NCI-H2227 (cell line): ENCODE results near the gene CTDSP2.
A peak's percentile ranks its signal among the peaks of the same experiment; 100 is the strongest.
"Not testable (repeated sequence)": the region's sequence is repeated elsewhere in the genome, so short reads cannot be mapped to it uniquely, and the experiment has no call there.

Experiments
- DNase-seq: peaks from one replicate; lab custom pipeline; 2025; ENCODE audit not compliant: unreplicated experiment; lab: John Stamatoyannopoulos, UW

CTDSP2 gene

GRCh38 chr12:57783861-57784260, 62.7 kb downstream of the CTDSP2 start:
- no peak for DNase-seq

- no peak for DNase-seq
Measured at GRCh38 chr12:57783466-57783801, 63.1 kb downstream of the CTDSP2 start.

- peak; percentile 94 for DNase-seq
Measured at GRCh38 chr12:57782608-57783465, 63.7 kb downstream of the CTDSP2 start, which contains the start of gene TSFM. Gene TSFM, plus strand, starts transcription at chr12:57782787. Its CDS starts 15 bp downstream, at chr12:57782802.

- no peak for DNase-seq
Measured at GRCh38 chr12:57782243-57782607, 64.3 kb downstream of the CTDSP2 start.

GRCh38 chr12:57781801-57782200, 64.7 kb downstream of the CTDSP2 start:
- DNase-seq: no peak

- DNase-seq: no peak
Measured at GRCh38 chr12:57781244-57781643, 65.3 kb downstream of the CTDSP2 start.

GRCh38 chr12:57780284-57780897, 66.1 kb downstream of the CTDSP2 start:
- DNase-seq: no peak

GRCh38 chr12:57779736-57780135, 66.8 kb downstream of the CTDSP2 start:
- DNase-seq: no peak

GRCh38 chr12:57777911-57778310, 68.6 kb downstream of the CTDSP2 start:
- no peak for DNase-seq

GRCh38 chr12:57777367-57777766, 69.2 kb downstream of the CTDSP2 start:
- no peak for DNase-seq

- no peak for DNase-seq
Measured at GRCh38 chr12:57776247-57776587, 70.3 kb downstream of the CTDSP2 start.

GRCh38 chr12:57775563-57776246, 70.8 kb downstream of the CTDSP2 start:
- no peak for DNase-seq

GRCh38 chr12:57775044-57775443, 71.5 kb downstream of the CTDSP2 start:
- DNase-seq: no peak

GRCh38 chr12:57774634-57775033, 71.9 kb downstream of the CTDSP2 start:
- not testable (repeated sequence) for DNase-seq

GRCh38 chr12:57772429-57773322, 73.9 kb downstream of the CTDSP2 start, which contains the start of gene EEF1AKMT3:
Gene EEF1AKMT3, plus strand, starts transcription at chr12:57772614. Its CDS starts 111 bp downstream, at chr12:57772725.
- peak; percentile 64 for DNase-seq

GRCh38 chr12:57771873-57772428, 74.6 kb downstream of the CTDSP2 start, which contains the start of gene METTL1:
Gene METTL1, minus strand, starts transcription at chr12:57772105. Its CDS starts 22 bp downstream, at chr12:57772083.
- DNase-seq: peak; percentile 94

- peak; percentile 88 for DNase-seq
Measured at GRCh38 chr12:57771236-57771872, 75.2 kb downstream of the CTDSP2 start.

- DNase-seq: no peak
Measured at GRCh38 chr12:57770734-57771133, 75.8 kb downstream of the CTDSP2 start.
